Sigmoid colon (tissue), 7 donors: Measurements from ENCODE around the gene TTC31. TPM values are rescaled to one million over a fixed set of nuclear protein-coding genes. Genes with fewer than 3 reads are reported as not detected.

Experiments used
- DNase-seq: peaks from one replicate; pipeline ENCODE4 v3.0.0-alpha.2; 2019
- H3K27ac ChIP-seq, 4 donors: fragments of 200-600 bp; sonication (generic); one replicate each; pipeline ENCODE4 v1.5.1; 2016 to 2019; ENCODE audit warnings: mild to moderate bottlenecking in 1 of 4
- H3K27me3 ChIP-seq, 3 donors: fragments of 200-600 bp; sonication (generic); one replicate each; pipeline ENCODE4 v1.5.1; 2019; ENCODE audit warnings: mild to moderate bottlenecking in 1 of 3
- H3K36me3 ChIP-seq, 4 donors: fragments of 200-600 bp; sonication (generic); one replicate each; pipeline ENCODE4 v1.5.1; 2016 to 2019
- H3K4me1 ChIP-seq, 4 donors: fragments of 200-600 bp; sonication (generic); one replicate each; pipeline ENCODE4 v1.5.1; 2017 to 2019
- H3K4me3 ChIP-seq, 4 donors: fragments of 200-600 bp; sonication (generic); one replicate each; pipeline ENCODE4 v1.5.1; 2017 to 2019; ENCODE audit warnings: mild to moderate bottlenecking in 2 of 4, moderate library complexity in 1 of 4
- H3K9me3 ChIP-seq, 4 donors: fragments of 200-600 bp in 3 of 4; sonication (generic) in 3 of 4; one replicate each; pipeline versions ENCODE4 v1.5.1 to v1.6.1; 2013 to 2019
- EP300 ChIP-seq, 4 donors: sonication (generic); formaldehyde crosslinking; IDR thresholded peaks; one replicate each; pipeline ENCODE4 v1.6.1; 2017; ENCODE audit warnings: antibody characterized with exemption in 4 of 4
- POLR2A ChIP-seq, 2 donors: fragments of 450-650 bp; IDR thresholded peaks; one replicate each; pipeline ENCODE4 v1.6.1; 2016; ENCODE audit warnings: antibody characterized with exemption in 2 of 2, mild to moderate bottlenecking in 2 of 2, moderate library complexity in 2 of 2
- POLR2AphosphoS5 ChIP-seq, 4 donors: sonication (generic); formaldehyde crosslinking; IDR thresholded peaks; one replicate each; pipeline ENCODE4 v1.6.1; 2017; ENCODE audit warnings: antibody characterized with exemption in 4 of 4
- WGBS, 2 donors: extraction: QIAGEN DNeasy Blood & Tissue Kit; methylation state at CpG; one replicate each; pipeline ENCODE4 v1.1.7; 2013; 5-methylcytosine and 5-hydroxymethylcytosine counted together
- intact Hi-C: fragments of 100-400 bp; cut with DNase I; formaldehyde crosslinking; loops from one replicate; pipeline ENCODE4 v1.15.1; 2023
- polyA plus RNA-seq, 3 donors: library from polyadenylated mRNA; stranded (reverse); fragments of 200-250 nt; gene quantifications; one replicate each; pipeline ENCODE4 v1.2.3, GENCODE V29; 2013
- total RNA-seq, 4 donors: library from RNA; depleted of rRNA; stranded (reverse); fragments of >200 nt; gene quantifications; one replicate each; pipeline ENCODE4 v1.1.0, GENCODE V29; 2016
- TF ChIP-seq, protein P1 (sequence below), 4 experiments: fragments of 450-650 bp in 3 of 4; fragments of 200-600 bp in 1 of 4; IDR thresholded peaks; one replicate each; pipeline ENCODE4 v1.5.1; 2016 to 2019; ENCODE audit warnings: antibody characterized with exemption in 4 of 4, mild to moderate bottlenecking in 3 of 4, moderate library complexity in 2 of 4
- donor health status: healthy with polysubstance abuse.
- donor health status: Bipolar disorder and iron deficiency.
- donor health status: healthy.

TTC31 gene
- total RNA-seq (10 to 100 TPM; 18.9 to 29.6 (median 24.1) TPM), polyA plus RNA-seq (10 to 100 TPM; 12.7 to 22.4 (median 13.8) TPM)

DNA sequence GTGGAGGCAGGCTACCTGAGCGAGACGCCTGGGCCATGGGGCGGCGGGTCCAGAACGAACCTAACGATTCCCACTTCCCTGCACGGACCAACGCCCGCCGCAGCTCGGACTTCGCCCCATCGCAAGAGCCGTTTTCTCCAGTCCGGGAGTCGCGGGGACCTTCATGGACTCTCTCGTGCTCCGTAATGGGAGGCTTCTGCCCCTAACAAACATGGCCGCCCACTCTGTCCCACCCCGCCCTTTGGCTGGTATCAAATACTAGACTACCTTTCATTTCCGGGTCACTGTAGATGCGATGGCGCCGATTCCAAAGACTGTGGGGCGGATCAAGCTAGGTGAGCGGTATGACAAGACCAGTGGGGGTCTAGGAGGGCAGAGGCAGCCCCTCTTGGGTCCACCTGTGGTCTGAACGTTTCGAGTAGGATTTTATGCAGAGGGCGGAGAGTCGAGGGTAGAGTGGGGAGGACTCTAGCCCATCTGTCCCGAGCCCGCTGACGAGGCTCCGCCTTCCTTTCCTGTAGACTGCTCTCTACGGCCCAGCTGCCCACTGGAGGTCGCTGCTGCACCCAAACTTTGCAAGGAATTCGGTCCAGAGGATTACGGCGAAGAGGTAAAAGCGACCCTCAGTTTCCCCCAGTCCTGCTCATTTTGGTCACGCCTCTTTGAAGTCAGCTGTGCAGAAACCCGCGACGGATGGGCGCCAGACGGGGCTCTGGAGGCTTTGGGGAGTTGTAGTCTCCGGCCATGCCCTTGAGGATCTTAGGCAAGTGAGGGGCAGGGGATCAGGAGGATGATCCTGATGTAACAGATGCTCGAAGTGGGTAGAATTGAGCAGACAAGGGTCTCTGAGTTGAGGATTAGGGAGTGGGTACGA is at the start of gene TTC31, which contains the start of gene CCDC142:
TTC31 (plus strand) TSS at position 281 of the 874 bp plus-strand sequence; CDS start at position 296, 15 bp downstream.
CCDC142 (minus strand) TSS at position 198 of the 874 bp plus-strand sequence; CDS start at position 37, 161 bp downstream.
- 1% methylated on average over 50 of the region's 50 CpGs for WGBS, 2 donors
- Histone ChIP-seq H3K9me3 (no peaks in the 10 kb centered on the region), H3K27me3 (no peaks in the 10 kb centered on the region), H3K27ac (peak within 1 kb of the TSS; percentile 87 to 92 (median 90)), H3K36me3 (peaks cover 0 to 58% (median 8%) of the 10 kb centered on the region in 4 donors), H3K4me3 (peak within 1 kb of the TSS; percentile 62 to 79 (median 76)), H3K4me1 (peaks cover 0 to 33% (median 28%) of the 10 kb centered on the region in 4 donors)
- intact Hi-C loops = loop anchor here (1.0 to 2.0 kb wide), 5 partner anchors 24 to 104 kb away; partner anchors contain the start of genes AUP1, DOK1, HTRA2 and INO80B
- TF ChIP-seq POLR2A (IDR thresholded peaks at IDR 0.05) (peak in 1 of 2 donors; percentile 46), EP300 (IDR thresholded peaks at IDR 0.05) (no peak), POLR2AphosphoS5 (IDR thresholded peaks at IDR 0.05) (peak; percentile 69 to 81 (median 78))
- TF ChIP-seq, protein P1, sequence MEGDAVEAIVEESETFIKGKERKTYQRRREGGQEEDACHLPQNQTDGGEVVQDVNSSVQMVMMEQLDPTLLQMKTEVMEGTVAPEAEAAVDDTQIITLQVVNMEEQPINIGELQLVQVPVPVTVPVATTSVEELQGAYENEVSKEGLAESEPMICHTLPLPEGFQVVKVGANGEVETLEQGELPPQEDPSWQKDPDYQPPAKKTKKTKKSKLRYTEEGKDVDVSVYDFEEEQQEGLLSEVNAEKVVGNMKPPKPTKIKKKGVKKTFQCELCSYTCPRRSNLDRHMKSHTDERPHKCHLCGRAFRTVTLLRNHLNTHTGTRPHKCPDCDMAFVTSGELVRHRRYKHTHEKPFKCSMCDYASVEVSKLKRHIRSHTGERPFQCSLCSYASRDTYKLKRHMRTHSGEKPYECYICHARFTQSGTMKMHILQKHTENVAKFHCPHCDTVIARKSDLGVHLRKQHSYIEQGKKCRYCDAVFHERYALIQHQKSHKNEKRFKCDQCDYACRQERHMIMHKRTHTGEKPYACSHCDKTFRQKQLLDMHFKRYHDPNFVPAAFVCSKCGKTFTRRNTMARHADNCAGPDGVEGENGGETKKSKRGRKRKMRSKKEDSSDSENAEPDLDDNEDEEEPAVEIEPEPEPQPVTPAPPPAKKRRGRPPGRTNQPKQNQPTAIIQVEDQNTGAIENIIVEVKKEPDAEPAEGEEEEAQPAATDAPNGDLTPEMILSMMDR (IDR thresholded peaks at IDR 0.05) = peak; percentile 81 to 91 (median 84)
- DNase-seq = peak; percentile 98

DNA sequence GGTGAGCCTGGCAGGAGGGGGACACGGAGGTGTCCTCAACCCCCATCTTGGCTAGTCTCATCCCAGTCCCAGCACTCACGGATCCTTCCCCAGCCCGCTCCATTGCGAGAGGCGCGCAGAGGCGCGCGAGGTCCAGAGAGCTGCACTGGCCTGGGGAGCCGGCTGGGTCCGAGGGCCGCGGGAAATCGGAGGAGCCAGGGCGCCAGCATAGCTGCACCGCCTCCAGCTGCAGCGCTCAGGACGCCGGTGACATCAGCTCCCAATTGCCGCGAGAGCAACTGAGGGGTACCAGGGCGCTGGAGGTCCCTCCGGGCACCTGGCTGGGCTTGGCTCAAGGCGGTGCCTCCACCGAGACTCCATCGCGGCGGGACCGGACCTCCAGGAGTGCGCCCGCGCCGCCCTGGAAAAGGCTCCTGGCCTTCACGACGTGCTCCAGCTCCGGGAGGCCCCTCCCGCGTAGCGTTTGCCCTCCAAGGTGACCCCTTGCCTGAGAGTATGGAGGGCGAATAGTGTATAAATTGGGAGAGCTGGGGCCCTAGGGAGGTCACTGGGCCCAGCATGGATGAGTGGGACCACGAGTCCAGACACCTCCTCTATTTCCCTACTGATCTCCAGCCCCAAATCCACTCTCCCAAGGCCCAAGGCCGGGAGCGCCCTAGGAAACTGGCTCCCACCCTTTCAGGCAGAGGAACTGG is 46.6 kb upstream of the TTC31 start:
- TF ChIP-seq POLR2A (IDR thresholded peaks at IDR 0.05) (no peak), POLR2AphosphoS5 (IDR thresholded peaks at IDR 0.05) (no peak), EP300 (IDR thresholded peaks at IDR 0.05) (no peak)
- TF ChIP-seq, protein P1 (IDR thresholded peaks at IDR 0.05) = no peak
- peaks cover 0 to 22% (median 3%) of the 10 kb centered on the region in 4 donors for H3K36me3 ChIP-seq
- H3K27me3 ChIP-seq = peaks cover 0 to 4% (median 0%) of the 10 kb centered on the region in 3 donors
- WGBS, 2 donors = 85 to 93% methylated on average over 43 of the region's 43 CpGs
- H3K4me1 ChIP-seq = peaks cover 0 to 49% (median 34%) of the 10 kb centered on the region in 4 donors
- H3K27ac ChIP-seq = no peak overlapping the region
- intact Hi-C loops = no loop called here
- H3K9me3 ChIP-seq = no peaks in the 10 kb centered on the region
- peak overlapping the region in 3 of 4 donors; percentile 2 to 16 (median 5) for H3K4me3 ChIP-seq
- DNase-seq = no peak

DNA sequence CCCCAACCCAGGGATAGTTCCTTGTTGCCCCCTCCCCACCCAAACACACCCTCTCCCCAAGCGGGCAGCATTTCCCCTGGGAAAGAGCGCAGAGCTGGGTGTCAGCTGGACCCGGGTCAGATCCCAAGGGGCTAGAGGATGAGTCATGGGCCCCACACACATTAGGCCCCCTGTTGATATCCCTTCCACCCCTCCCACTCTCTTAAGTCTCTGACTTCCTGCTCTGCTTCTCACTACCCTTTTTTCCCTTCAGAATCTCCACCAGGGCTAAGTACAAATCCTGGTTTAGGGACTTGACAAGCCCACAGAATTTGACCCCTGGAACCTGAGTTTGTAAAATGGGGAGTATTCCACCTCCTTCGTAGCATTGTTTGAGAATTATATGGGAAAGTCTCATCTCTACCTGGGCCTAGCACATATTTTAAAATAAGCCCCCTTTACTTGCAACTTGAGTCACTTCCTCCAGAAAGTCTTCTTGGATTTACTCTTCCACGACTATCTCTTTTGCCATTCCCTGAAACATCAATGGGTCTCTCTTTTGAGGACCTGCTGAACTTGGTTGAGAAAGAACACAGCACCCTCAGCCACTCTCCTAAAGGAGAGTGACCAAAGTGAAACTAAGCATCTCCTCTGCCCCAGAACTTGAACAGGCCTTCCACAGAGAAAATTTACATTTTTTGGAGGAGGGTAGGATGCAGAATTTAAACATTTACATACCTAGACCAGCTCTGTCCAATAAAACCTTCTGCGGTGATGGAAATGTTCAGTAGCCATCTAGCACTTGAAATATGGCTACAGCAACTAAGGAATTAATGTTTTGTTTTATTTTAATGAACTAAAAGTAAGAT is 45.8 kb upstream of the TTC31 start:
- WGBS, 2 donors = 69 to 83% methylated on average over 6 of the region's 6 CpGs
- intact Hi-C loops = no loop called here
- Histone ChIP-seq H3K4me3 (no peak overlapping the region), H3K4me1 (peaks cover 0 to 57% (median 42%) of the 10 kb centered on the region in 4 donors), H3K36me3 (peaks cover 0 to 13% (median 3%) of the 10 kb centered on the region in 4 donors), H3K27me3 (peaks cover 5 to 13% (median 6%) of the 10 kb centered on the region in 3 donors), H3K9me3 (no peaks in the 10 kb centered on the region), H3K27ac (peak overlapping the region in 1 of 4 donors; percentile 17)
- TF ChIP-seq POLR2A (IDR thresholded peaks at IDR 0.05) (no peak), EP300 (IDR thresholded peaks at IDR 0.05) (no peak), POLR2AphosphoS5 (IDR thresholded peaks at IDR 0.05) (no peak)
- TF ChIP-seq, protein P1 (IDR thresholded peaks at IDR 0.05) = no peak
- DNase-seq = no peak

DNA sequence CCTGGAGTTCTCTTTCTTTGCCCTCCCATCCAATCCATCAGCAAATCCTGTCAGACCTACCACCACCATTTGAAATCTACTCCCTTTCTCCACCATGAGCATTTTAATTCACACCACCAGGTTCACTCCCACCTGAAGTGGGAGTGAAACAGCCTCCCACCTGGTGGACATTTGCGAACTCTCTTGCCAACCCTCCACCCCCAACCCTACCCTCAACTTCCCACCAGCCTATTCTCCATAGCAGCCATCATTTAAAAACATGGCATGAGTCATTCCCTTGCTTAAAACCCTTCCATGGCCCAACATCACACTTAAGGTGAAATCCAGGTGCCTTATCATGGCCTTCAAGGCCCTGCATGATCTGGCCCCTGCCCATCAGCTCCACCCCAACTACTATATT is 44.6 kb upstream of the TTC31 start:
- WGBS, 2 donors = 95 to 96% methylated on average over 1 of the region's 1 CpG
- no peaks in the 10 kb centered on the region for H3K9me3 ChIP-seq
- peaks cover 0 to 57% (median 43%) of the 10 kb centered on the region in 4 donors for H3K4me1 ChIP-seq

More for the DNA sequence above, 44.6 kb upstream of the TTC31 start:
- no peak for DNase-seq
- Histone ChIP-seq H3K36me3 (peaks cover 0 to 7% (median 0%) of the 10 kb centered on the region in 4 donors), H3K27me3 (peaks cover 6 to 24% (median 6%) of the 10 kb centered on the region in 3 donors), H3K27ac (peak overlapping the region in 1 of 4 donors; percentile 83), H3K4me3 (peak overlapping the region in 2 of 4 donors; percentile 6 to 59)
- TF ChIP-seq EP300 (IDR thresholded peaks at IDR 0.05) = no peak
- no peak for TF ChIP-seq POLR2A (IDR thresholded peaks at IDR 0.05)
- TF ChIP-seq, protein P1 (IDR thresholded peaks at IDR 0.05) = no peak
- TF ChIP-seq POLR2AphosphoS5 (IDR thresholded peaks at IDR 0.05) = no peak
- intact Hi-C loops = loop anchor here (2.0 kb wide), 1 partner anchor 15 kb away; no protein-coding TSS in a partner anchor
